Measurements from ENCODE around the gene CLEC7A. TPM values are rescaled to one million over a fixed set of nuclear protein-coding genes. Genes with fewer than 3 reads are reported as not detected.

Gene CLEC7A
- total and polyA plus RNA-seq, 2 experiments from 2014 or later: 1.1 to 2.3 TPM

DNA sequence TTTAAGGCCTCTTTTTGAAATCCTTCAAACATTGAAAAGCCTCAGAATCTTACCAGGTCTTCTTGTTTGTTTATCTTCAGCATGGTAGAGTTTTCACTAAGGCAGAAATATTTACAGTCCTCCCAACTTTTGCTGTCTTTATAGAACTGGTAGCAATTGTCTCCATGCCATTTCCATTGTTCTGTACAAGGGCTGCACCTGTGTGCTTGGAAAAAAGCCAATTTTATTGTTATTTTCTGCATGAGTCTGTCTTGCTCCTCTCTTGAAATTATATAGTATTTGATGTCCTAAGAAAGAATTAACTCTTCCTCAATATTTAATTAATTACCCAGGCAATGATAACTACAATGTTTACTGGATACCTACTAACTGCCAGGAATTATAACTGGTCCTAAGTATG, 54.5 kb downstream of the CLEC7A start:
- no peak for DNase-seq (ENCODE audit: low spot score)
- Histone ChIP-seq H3K9me2 (replicated peaks; ENCODE audit: insufficient read depth) (no peaks in the 10 kb centered on the region), H3K9me3 (ENCODE audit: low read depth) (no peaks in the 10 kb centered on the region), H3K4me2 (no peak overlapping the region), H3K36me3 (replicated peaks; ENCODE audit: insufficient read depth, low read depth) (no peaks in the 10 kb centered on the region), H3K27ac (no peak overlapping the region), H2AFZ (no peak overlapping the region), H3K79me2 (no peaks in the 10 kb centered on the region), H3K4me3 (no peak overlapping the region), H3K4me1 (ENCODE audit: insufficient read depth) (no peaks in the 10 kb centered on the region), H3K27me3 (no peaks in the 10 kb centered on the region), H4K20me1 (ENCODE audit: insufficient read depth, poor library complexity, severe bottlenecking) (no peaks in the 10 kb centered on the region)
- no peak for TF ChIP-seq EZH2phosphoT487 (IDR thresholded peaks at IDR 0.05; ENCODE audit: low read depth, severe bottlenecking, unreplicated experiment)
- TF ChIP-seq EZH2 (IDR thresholded peaks at IDR 0.05; ENCODE audit: borderline replicate concordance): no peak
- TF ChIP-seq, protein P1, sequence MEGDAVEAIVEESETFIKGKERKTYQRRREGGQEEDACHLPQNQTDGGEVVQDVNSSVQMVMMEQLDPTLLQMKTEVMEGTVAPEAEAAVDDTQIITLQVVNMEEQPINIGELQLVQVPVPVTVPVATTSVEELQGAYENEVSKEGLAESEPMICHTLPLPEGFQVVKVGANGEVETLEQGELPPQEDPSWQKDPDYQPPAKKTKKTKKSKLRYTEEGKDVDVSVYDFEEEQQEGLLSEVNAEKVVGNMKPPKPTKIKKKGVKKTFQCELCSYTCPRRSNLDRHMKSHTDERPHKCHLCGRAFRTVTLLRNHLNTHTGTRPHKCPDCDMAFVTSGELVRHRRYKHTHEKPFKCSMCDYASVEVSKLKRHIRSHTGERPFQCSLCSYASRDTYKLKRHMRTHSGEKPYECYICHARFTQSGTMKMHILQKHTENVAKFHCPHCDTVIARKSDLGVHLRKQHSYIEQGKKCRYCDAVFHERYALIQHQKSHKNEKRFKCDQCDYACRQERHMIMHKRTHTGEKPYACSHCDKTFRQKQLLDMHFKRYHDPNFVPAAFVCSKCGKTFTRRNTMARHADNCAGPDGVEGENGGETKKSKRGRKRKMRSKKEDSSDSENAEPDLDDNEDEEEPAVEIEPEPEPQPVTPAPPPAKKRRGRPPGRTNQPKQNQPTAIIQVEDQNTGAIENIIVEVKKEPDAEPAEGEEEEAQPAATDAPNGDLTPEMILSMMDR (IDR thresholded peaks at IDR 0.05; ENCODE audit: poor library complexity): no peak

DNA sequence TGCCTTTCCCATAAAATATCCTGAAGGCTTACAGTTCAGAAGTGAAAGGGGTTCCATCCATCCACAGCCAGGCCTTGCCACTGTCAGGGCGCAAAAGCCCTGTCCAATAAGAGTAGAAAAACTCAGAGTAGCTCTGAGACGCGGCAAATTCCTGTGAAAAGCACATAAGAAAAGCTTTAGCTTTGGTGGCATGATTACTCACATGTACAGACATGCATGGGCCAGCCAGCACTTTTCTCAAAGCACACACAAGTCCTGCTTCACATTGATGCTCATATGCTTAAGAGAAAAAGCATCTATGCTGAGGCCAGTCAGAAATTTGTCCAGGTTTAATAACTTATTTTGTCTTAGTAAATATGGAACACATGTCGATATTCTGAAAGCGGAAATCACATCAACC, 56.7 kb downstream of the CLEC7A start:
- Histone ChIP-seq H3K27ac (no peak overlapping the region), H3K36me3 (replicated peaks; ENCODE audit: insufficient read depth, low read depth) (no peaks in the 10 kb centered on the region), H4K20me1 (ENCODE audit: insufficient read depth, poor library complexity, severe bottlenecking) (no peaks in the 10 kb centered on the region), H3K79me2 (no peaks in the 10 kb centered on the region), H3K9me2 (replicated peaks; ENCODE audit: insufficient read depth) (no peaks in the 10 kb centered on the region), H3K9me3 (ENCODE audit: low read depth) (no peaks in the 10 kb centered on the region), H3K27me3 (no peaks in the 10 kb centered on the region), H3K4me3 (no peak overlapping the region), H2AFZ (no peak overlapping the region), H3K4me2 (no peak overlapping the region), H3K4me1 (ENCODE audit: insufficient read depth) (no peaks in the 10 kb centered on the region)
- DNase-seq (ENCODE audit: low spot score): no peak
- TF ChIP-seq EZH2phosphoT487 (IDR thresholded peaks at IDR 0.05; ENCODE audit: low read depth, severe bottlenecking, unreplicated experiment): no peak
- TF ChIP-seq EZH2 (IDR thresholded peaks at IDR 0.05; ENCODE audit: borderline replicate concordance): no peak
- TF ChIP-seq, protein P1 (IDR thresholded peaks at IDR 0.05; ENCODE audit: poor library complexity): no peak
- 95% methylated on average over 5 of the region's 5 CpGs for WGBS (ENCODE audit: low lambda C conversion rate, missing lambda C conversion rate)

DNA sequence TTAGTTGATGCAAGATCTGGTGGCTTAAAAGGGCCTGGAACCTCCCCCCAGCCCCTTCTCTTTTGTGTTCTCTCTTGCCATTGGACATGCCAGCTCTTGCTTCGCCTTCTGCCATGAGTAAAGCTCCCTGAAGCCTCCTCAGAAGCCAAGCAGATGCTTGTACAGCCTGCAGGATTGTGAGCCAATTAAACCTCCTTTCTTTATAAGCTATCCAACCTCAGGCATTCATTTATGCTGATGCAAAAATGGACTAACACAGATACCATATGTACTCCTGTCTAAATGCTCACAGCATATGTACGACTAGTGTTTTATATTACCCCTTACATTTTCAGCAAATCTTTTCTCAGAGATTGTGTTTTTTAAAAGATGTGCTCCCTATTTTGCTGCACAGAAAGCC, 57.9 kb downstream of the CLEC7A start:
- WGBS (ENCODE audit: low lambda C conversion rate, missing lambda C conversion rate): 96% methylated on average over 2 of the region's 2 CpGs
- TF ChIP-seq EZH2 (IDR thresholded peaks at IDR 0.05; ENCODE audit: borderline replicate concordance) (no peak), EZH2phosphoT487 (IDR thresholded peaks at IDR 0.05; ENCODE audit: low read depth, severe bottlenecking, unreplicated experiment) (no peak)
- TF ChIP-seq, protein P1 (IDR thresholded peaks at IDR 0.05; ENCODE audit: poor library complexity): no peak

DNA sequence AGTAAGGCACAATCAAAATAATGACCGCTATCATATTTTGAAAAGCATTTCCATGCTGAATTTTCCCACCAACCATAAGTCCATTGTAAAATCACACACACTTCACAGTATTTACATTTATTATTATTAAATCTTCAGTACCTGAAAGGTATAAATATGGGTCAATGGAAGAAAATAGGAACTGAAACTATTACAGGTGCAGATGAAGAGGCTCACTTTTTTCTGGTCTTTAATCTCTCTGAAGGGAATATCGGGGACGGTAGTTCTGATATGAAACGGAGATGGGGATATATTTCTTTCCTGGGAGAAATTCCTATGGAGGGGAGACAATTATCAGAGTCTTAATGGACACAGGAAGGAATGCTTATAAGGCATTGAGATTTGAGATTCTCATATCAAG, 59.6 kb downstream of the CLEC7A start:
- H3K9me2 ChIP-seq (replicated peaks; ENCODE audit: insufficient read depth): no peaks in the 10 kb centered on the region
- no peaks in the 10 kb centered on the region for H3K4me1 ChIP-seq (ENCODE audit: insufficient read depth)
- H4K20me1 ChIP-seq (ENCODE audit: insufficient read depth, poor library complexity, severe bottlenecking): no peaks in the 10 kb centered on the region
- H3K27me3 ChIP-seq: no peaks in the 10 kb centered on the region
- H3K36me3 ChIP-seq (replicated peaks; ENCODE audit: insufficient read depth, low read depth): no peaks in the 10 kb centered on the region
- no peak overlapping the region for H3K27ac ChIP-seq
- DNase-seq (ENCODE audit: low spot score): no peak
- TF ChIP-seq EZH2 (IDR thresholded peaks at IDR 0.05; ENCODE audit: borderline replicate concordance) (no peak), EZH2phosphoT487 (IDR thresholded peaks at IDR 0.05; ENCODE audit: low read depth, severe bottlenecking, unreplicated experiment) (no peak)
- H3K4me3 ChIP-seq: no peak overlapping the region
- H3K9me3 ChIP-seq (ENCODE audit: low read depth): no peaks in the 10 kb centered on the region
- 90% methylated on average over 4 of the region's 4 CpGs for WGBS (ENCODE audit: low lambda C conversion rate, missing lambda C conversion rate)
- no peak overlapping the region for H2AFZ ChIP-seq
- H3K4me2 ChIP-seq: no peak overlapping the region
- no peaks in the 10 kb centered on the region for H3K79me2 ChIP-seq

More for the DNA sequence above, 57.9 kb downstream of the CLEC7A start:
- Histone ChIP-seq H3K36me3 (replicated peaks; ENCODE audit: insufficient read depth, low read depth) (no peaks in the 10 kb centered on the region), H2AFZ (no peak overlapping the region), H3K9me2 (replicated peaks; ENCODE audit: insufficient read depth) (no peaks in the 10 kb centered on the region), H3K4me1 (ENCODE audit: insufficient read depth) (no peaks in the 10 kb centered on the region), H3K9me3 (ENCODE audit: low read depth) (no peaks in the 10 kb centered on the region), H3K27me3 (no peaks in the 10 kb centered on the region), H4K20me1 (ENCODE audit: insufficient read depth, poor library complexity, severe bottlenecking) (no peaks in the 10 kb centered on the region), H3K4me3 (no peak overlapping the region), H3K27ac (no peak overlapping the region), H3K79me2 (no peaks in the 10 kb centered on the region), H3K4me2 (no peak overlapping the region)
- DNase-seq (ENCODE audit: low spot score): no peak

Data from hepatocyte (in vitro differentiated cells).